ENCODE data around the gene DDX41. TPM values are rescaled to one million over a fixed set of nuclear protein-coding genes. Genes with fewer than 3 reads are reported as not detected.

The DDX41 gene
- total and polyA plus RNA-seq, 2 donors (not counting 1 experiment from before 2014, with no cell fraction given) = 110 to 168 TPM

DNA sequence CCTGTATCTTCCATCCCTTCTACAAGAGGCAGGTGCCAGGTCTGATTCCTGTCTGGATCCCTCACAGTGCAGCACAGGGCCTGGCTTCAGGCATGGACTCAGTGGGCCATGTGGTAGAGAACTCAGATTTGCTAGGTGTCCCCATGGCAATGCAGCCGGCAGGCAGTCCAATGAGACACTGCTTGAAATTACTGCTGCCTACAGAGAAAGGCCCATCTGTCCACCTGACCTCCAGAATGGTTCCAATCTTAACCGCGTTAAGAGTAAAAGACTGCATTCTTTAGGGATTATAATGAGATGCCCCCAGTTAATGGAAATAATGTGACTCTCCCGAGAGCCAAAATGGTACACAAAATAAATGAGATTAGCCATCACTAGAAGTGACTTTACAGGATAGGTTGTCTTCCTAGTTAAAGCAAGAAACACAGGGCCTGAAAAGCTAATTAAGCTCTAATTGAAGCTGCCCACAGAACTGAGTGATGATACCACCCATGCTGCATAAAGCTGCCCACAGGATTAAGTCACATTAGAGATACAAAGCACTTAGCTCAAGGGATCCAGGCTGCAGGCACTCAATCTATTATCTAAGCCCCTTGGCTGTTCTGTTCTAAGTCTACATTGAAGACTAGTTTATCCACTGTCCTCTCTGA, 26.2 kb upstream of the DDX41 start:
- no peak for DNase-seq
- no peaks in the 10 kb centered on the region for H3K9me3 Mint-ChIP-seq (ENCODE audit: insufficient read depth)
- no peaks in the 10 kb centered on the region for H3K27me3 ChIP-seq (replicated peaks in 1 of 4; ENCODE audit: control extremely low read depth in 1 of 4, control insufficient read depth in 3 of 4, insufficient read depth in 4 of 4, low read length in 3 of 4)
- peaks cover 0 to 26% of the 10 kb centered on the region in 2 experiments for H3K36me3 ChIP-seq (replicated peaks in 1 of 2; ENCODE audit: control extremely low read depth in 1 of 2, control insufficient read depth in 1 of 2, extremely low read depth in 1 of 2, insufficient read depth in 2 of 2, low read length in 1 of 2)
- intact Hi-C loops (cut with micrococcal nuclease) = no loop called here
- no peak overlapping the region for H3K27ac Mint-ChIP-seq
- ChIA-PET POLR2A (no interaction called here), CTCF (no interaction called here)
- ATAC-seq (ENCODE audit: low read depth) = no peak
- H3K4me1 ChIP-seq (ENCODE audit: control insufficient read depth in 2 of 2, insufficient read depth in 2 of 2, low read length in 2 of 2) = no peaks in the 10 kb centered on the region
- no CpG with 5 or more reads among the region's 4 CpGs for WGBS (ENCODE audit: insufficient coverage)
- no peak overlapping the region for H3K9ac ChIP-seq (ENCODE audit: low read length)
- H3K4me3 Mint-ChIP-seq = no peak overlapping the region
- no peaks in the 10 kb centered on the region for H3K9me3 ChIP-seq (ENCODE audit: control extremely low read depth in 1 of 3, control insufficient read depth in 2 of 3, insufficient read depth in 1 of 3, low read length in 2 of 3)
- peaks cover 5% of the 10 kb centered on the region for H3K4me1 Mint-ChIP-seq
- TF ChIP-seq EZH2 (IDR thresholded peaks at IDR 0.05; ENCODE audit: borderline replicate concordance, insufficient read depth, low read depth, low read length, poor library complexity, severe bottlenecking) = no peak
- TF ChIP-seq, protein P1, sequence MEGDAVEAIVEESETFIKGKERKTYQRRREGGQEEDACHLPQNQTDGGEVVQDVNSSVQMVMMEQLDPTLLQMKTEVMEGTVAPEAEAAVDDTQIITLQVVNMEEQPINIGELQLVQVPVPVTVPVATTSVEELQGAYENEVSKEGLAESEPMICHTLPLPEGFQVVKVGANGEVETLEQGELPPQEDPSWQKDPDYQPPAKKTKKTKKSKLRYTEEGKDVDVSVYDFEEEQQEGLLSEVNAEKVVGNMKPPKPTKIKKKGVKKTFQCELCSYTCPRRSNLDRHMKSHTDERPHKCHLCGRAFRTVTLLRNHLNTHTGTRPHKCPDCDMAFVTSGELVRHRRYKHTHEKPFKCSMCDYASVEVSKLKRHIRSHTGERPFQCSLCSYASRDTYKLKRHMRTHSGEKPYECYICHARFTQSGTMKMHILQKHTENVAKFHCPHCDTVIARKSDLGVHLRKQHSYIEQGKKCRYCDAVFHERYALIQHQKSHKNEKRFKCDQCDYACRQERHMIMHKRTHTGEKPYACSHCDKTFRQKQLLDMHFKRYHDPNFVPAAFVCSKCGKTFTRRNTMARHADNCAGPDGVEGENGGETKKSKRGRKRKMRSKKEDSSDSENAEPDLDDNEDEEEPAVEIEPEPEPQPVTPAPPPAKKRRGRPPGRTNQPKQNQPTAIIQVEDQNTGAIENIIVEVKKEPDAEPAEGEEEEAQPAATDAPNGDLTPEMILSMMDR (IDR thresholded peaks at IDR 0.05) = no peak
- H3K4me3 ChIP-seq (ENCODE audit: control extremely low read depth in 1 of 5, extremely low read depth in 1 of 5, insufficient read depth in 1 of 5, low read depth in 2 of 5, low read length in 4 of 5) = no peak overlapping the region
- H3K4me2 ChIP-seq (replicated peaks; ENCODE audit: low read depth, low read length, poor library complexity, severe bottlenecking) = no peak overlapping the region
- no peak overlapping the region for H2AFZ ChIP-seq (ENCODE audit: insufficient read depth, low read depth, low read length, poor library complexity, severe bottlenecking)
- no peak overlapping the region for H3K27ac ChIP-seq (ENCODE audit: low read length in 2 of 2)
- peaks cover 70% of the 10 kb centered on the region for H4K20me1 ChIP-seq (ENCODE audit: control insufficient read depth, insufficient read depth, low read length, poor library complexity, severe bottlenecking)
- no peaks in the 10 kb centered on the region for H3K27me3 Mint-ChIP-seq
- H3K79me2 ChIP-seq (ENCODE audit: control insufficient read depth, insufficient read depth, low read length) = peaks cover 74% of the 10 kb centered on the region

DNA sequence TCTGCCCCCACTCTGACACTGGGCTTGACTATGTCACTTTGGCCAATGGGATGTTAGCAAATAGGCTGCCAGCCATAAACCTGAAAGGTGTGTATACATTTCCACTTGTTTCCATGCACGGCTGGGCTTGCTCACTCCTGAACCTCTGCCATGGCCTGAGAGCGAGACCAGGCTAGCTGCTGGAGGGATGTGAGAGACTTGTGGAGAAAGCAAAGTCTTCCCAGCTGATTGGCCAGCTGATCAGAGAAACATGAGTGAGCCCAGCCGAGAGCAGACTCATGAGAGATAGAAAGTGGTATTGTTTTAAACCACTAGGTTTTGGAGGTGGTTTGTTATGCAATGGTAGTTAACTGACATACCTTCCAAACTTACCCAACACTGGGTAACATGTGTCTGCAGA, 23.7 kb upstream of the DDX41 start:
- WGBS (ENCODE audit: insufficient coverage) = 100% methylated on average over 2 of the region's 3 CpGs
- H3K36me3 ChIP-seq (replicated peaks in 1 of 2; ENCODE audit: control extremely low read depth in 1 of 2, control insufficient read depth in 1 of 2, extremely low read depth in 1 of 2, insufficient read depth in 2 of 2, low read length in 1 of 2) = peaks cover 0 to 42% of the 10 kb centered on the region in 2 experiments
- CTCF ChIA-PET = interaction anchor here (0.6 kb wide), 1 partner anchor 124 kb away, joined by 3 read pairs; no protein-coding TSS in a partner anchor
- H3K4me3 ChIP-seq (ENCODE audit: control extremely low read depth in 1 of 5, extremely low read depth in 1 of 5, insufficient read depth in 1 of 5, low read depth in 2 of 5, low read length in 4 of 5) = no peak overlapping the region
- no peaks in the 10 kb centered on the region for H3K27me3 Mint-ChIP-seq
- H3K9ac ChIP-seq (ENCODE audit: low read length) = no peak overlapping the region
- H3K79me2 ChIP-seq (ENCODE audit: control insufficient read depth, insufficient read depth, low read length) = peaks cover 67% of the 10 kb centered on the region
- ATAC-seq (ENCODE audit: low read depth) (no peak), DNase-seq (no peak)
- POLR2A ChIA-PET = no interaction called here
- no peaks in the 10 kb centered on the region for H3K4me1 ChIP-seq (ENCODE audit: control insufficient read depth in 2 of 2, insufficient read depth in 2 of 2, low read length in 2 of 2)
- H3K4me3 Mint-ChIP-seq = no peak overlapping the region
- H3K9me3 ChIP-seq (ENCODE audit: control extremely low read depth in 1 of 3, control insufficient read depth in 2 of 3, insufficient read depth in 1 of 3, low read length in 2 of 3) = no peaks in the 10 kb centered on the region
- H4K20me1 ChIP-seq (ENCODE audit: control insufficient read depth, insufficient read depth, low read length, poor library complexity, severe bottlenecking) = peaks cover 71% of the 10 kb centered on the region
- no peak overlapping the region for H3K27ac Mint-ChIP-seq
- no peaks in the 10 kb centered on the region for H3K9me3 Mint-ChIP-seq (ENCODE audit: insufficient read depth)
- H3K4me2 ChIP-seq (replicated peaks; ENCODE audit: low read depth, low read length, poor library complexity, severe bottlenecking) = no peak overlapping the region
- no peaks in the 10 kb centered on the region for H3K27me3 ChIP-seq (replicated peaks in 1 of 4; ENCODE audit: control extremely low read depth in 1 of 4, control insufficient read depth in 3 of 4, insufficient read depth in 4 of 4, low read length in 3 of 4)
- TF ChIP-seq EZH2 (IDR thresholded peaks at IDR 0.05; ENCODE audit: borderline replicate concordance, insufficient read depth, low read depth, low read length, poor library complexity, severe bottlenecking) = no peak
- TF ChIP-seq, protein P1 (IDR thresholded peaks at IDR 0.05) = no peak
- intact Hi-C loops (cut with micrococcal nuclease) = no loop called here
- peaks cover 1% of the 10 kb centered on the region for H3K4me1 Mint-ChIP-seq
- H3K27ac ChIP-seq (ENCODE audit: low read length in 2 of 2) = no peak overlapping the region
- H2AFZ ChIP-seq (ENCODE audit: insufficient read depth, low read depth, low read length, poor library complexity, severe bottlenecking) = no peak overlapping the region

Measured in B cell (primary cell).